ENCODE results near the gene ENPEP. TPM values are rescaled to one million over a fixed set of nuclear protein-coding genes. Genes with fewer than 3 reads are reported as not detected.

Gene ENPEP
- total and polyA plus RNA-seq, 10 of the 15 experiments (the other 5 are each of a cell fraction or from before 2014, with no cell fraction given) = 0.03 TPM; not detected in 9

DNA sequence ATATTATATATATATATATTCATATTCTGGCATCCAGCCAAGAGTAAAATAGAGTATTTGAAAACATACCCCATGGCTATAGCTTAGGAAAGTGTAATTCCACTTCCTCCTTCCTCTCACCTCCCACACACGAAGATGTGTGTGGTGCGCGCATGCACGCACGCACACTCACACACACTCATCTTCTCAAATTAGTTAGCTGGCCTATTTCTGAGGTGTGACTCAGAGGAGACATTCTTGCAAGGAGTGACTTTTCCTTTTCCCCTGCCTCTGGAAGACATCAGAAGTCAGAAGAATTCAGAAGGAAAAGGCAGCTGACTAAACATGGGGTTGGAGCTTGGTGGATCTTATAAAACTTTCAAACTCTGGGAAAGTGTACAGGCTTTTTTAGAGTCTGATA lies 8.8 kb downstream of the ENPEP start:
- no TSS peak for BruUV-seq (replicated peaks)
- WGBS (ENCODE audit: insufficient coverage, insufficient replicate concordance, low lambda C conversion rate, missing lambda C conversion rate) = 2% methylated on average over 5 of the region's 5 CpGs
- DNase-seq (ENCODE audit: low read depth, low spot score) = no peak
- Histone ChIP-seq H3K27me3 (replicated peaks in 1 of 2; ENCODE audit: control insufficient read depth in 2 of 2, insufficient read depth in 2 of 2, low read length in 1 of 2) (no peaks in the 10 kb centered on the region), H3K9ac (ENCODE audit: control insufficient read depth, insufficient read depth, low read length) (no peak overlapping the region), H4K20me1 (ENCODE audit: control insufficient read depth, insufficient read depth) (no peaks in the 10 kb centered on the region), H3K4me1 (ENCODE audit: control insufficient read depth, insufficient read depth, low read length) (peaks cover 13% of the 10 kb centered on the region), H3K9me3 (replicated peaks; ENCODE audit: control insufficient read depth, insufficient read depth, low read length) (no peaks in the 10 kb centered on the region), H3K4me2 (ENCODE audit: control insufficient read depth, insufficient read depth) (peak overlapping the region; percentile 22; the same call in 1 of the 2 replicates), H2AFZ (ENCODE audit: control insufficient read depth, low read depth, low read length) (no peak overlapping the region), H3K79me2 (ENCODE audit: control insufficient read depth, insufficient read depth, low read length) (no peaks in the 10 kb centered on the region), H3K36me3 (ENCODE audit: control insufficient read depth in 2 of 2, insufficient read depth in 2 of 2, low read length in 1 of 2) (no peaks in the 10 kb centered on the region), H3K27ac (ENCODE audit: control insufficient read depth, insufficient read depth) (no peak overlapping the region; the same call in 1 of the 2 replicates), H3K4me3 (no peak overlapping the region)
- POLR2A ChIA-PET = no interaction called here
- in situ Hi-C loops (cut with MboI) (no loop called here), intact Hi-C loops (cut with micrococcal nuclease; ENCODE audit: unreplicated experiment) (no loop called here)
- RAD21 ChIA-PET (ENCODE audit: unreplicated experiment) = interaction anchor here (1.2 to 1.8 kb wide), 2 partner anchors 24 to 291 kb away, joined by 3 to 6 read pairs; no protein-coding TSS in a partner anchor
- SMC1A ChIA-PET (ENCODE audit: uncharacterized antibody, unreplicated experiment) = interaction anchor here (0.7 to 1.4 kb wide), 8 partner anchors 9 to 491 kb away, joined by 3 to 4 read pairs (median 3); no protein-coding TSS in a partner anchor
- ATAC-seq = no peak
- FAIRE-seq = no peak
- CTCF ChIA-PET = interaction anchor here (0.8 to 1.8 kb wide), 7 partner anchors 24 to 495 kb away, joined by 3 to 10 read pairs (median 5); no protein-coding TSS in a partner anchor
- TF ChIP-seq CBX5 (IDR thresholded peaks at IDR 0.05; ENCODE audit: low read depth) = no peak
- TF ChIP-seq BHLHE40 (IDR thresholded peaks at IDR 0.05; ENCODE audit: borderline replicate concordance in 1 of 2, low read depth in 2 of 2, low read length in 1 of 2) = peak in 1 of 2 experiments; percentile 37; a peak in 2 of 4 replicates
- TF ChIP-seq, protein P1, sequence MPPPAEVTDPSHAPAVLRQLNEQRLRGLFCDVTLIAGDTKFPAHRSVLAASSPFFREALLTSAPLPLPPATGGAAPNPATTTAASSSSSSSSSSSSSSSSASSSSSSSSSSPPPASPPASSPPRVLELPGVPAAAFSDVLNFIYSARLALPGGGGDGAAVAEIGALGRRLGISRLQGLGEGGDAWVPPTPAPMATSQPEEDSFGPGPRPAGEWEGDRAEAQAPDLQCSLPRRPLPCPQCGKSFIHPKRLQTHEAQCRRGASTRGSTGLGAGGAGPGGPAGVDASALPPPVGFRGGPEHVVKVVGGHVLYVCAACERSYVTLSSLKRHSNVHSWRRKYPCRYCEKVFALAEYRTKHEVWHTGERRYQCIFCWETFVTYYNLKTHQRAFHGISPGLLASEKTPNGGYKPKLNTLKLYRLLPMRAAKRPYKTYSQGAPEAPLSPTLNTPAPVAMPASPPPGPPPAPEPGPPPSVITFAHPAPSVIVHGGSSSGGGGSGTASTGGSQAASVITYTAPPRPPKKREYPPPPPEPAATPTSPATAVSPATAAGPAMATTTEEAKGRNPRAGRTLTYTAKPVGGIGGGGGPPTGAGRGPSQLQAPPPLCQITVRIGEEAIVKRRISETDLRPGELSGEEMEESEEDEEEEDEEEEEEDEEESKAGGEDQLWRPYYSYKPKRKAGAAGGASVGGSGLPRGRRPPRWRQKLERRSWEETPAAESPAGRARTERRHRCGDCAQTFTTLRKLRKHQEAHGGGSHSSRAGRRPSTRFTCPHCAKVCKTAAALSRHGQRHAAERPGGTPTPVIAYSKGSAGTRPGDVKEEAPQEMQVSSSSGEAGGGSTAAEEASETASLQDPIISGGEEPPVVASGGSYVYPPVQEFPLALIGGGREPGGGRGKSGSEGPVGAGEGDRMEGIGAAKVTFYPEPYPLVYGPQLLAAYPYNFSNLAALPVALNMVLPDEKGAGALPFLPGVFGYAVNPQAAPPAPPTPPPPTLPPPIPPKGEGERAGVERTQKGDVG (CRISPR knock-in tag; IDR thresholded peaks at IDR 0.05) = no peak
- no peak for TF ChIP-seq SMC3 (IDR thresholded peaks at IDR 0.05; ENCODE audit: borderline replicate concordance, low read length)
- TF ChIP-seq TCF12 (IDR thresholded peaks at IDR 0.05; ENCODE audit: low read depth, low read length) = no peak
- 0 out of 3 replicates have a peak, but pooled peaks have one; percentile 43 for TF ChIP-seq POU2F2 (IDR thresholded peaks at IDR 0.05; ENCODE audit: borderline replicate concordance, low read depth, low read length)
- TF ChIP-seq BCL3 (IDR thresholded peaks at IDR 0.05; ENCODE audit: borderline replicate concordance, insufficient read depth, low read depth, low read length, poor library complexity, severe bottlenecking) = peak; percentile 25
- TF ChIP-seq CREB1 (IDR thresholded peaks at IDR 0.05; ENCODE audit: low read depth) = no peak
- no peak for TF ChIP-seq POLR2AphosphoS5 (IDR thresholded peaks at IDR 0.05; ENCODE audit: low read length)
- TF ChIP-seq FOXM1 (IDR thresholded peaks at IDR 0.05; ENCODE audit: low read depth, low read length) = no peak
- TF ChIP-seq CHD1 (IDR thresholded peaks at IDR 0.05; ENCODE audit: low read depth, low read length) = no peak
- peak; percentile 43; the same call in 1 of the 2 replicates for TF ChIP-seq PAX5 (IDR thresholded peaks at IDR 0.05; ENCODE audit: borderline replicate concordance, low read depth, low read length)
- no peak for TF ChIP-seq RELA (IDR thresholded peaks at IDR 0.05; ENCODE audit: borderline replicate concordance, partially characterized antibody)
- TF ChIP-seq SP1 (IDR thresholded peaks at IDR 0.05; ENCODE audit: low read depth, low read length) = peak; percentile 22
- TF ChIP-seq RUNX3 (IDR thresholded peaks at IDR 0.05; ENCODE audit: low read length) = peak; percentile 54
- TF ChIP-seq TCF7 (IDR thresholded peaks at IDR 0.05; ENCODE audit: borderline replicate concordance) = no peak
- no peak for TF ChIP-seq NR2F1 (conservative IDR thresholded peaks at IDR 0.05)
- no peak for TF ChIP-seq ZNF622 (IDR thresholded peaks at IDR 0.05)
- peak; percentile 65; the same call in 1 of the 2 replicates for TF ChIP-seq BCL11A (IDR thresholded peaks at IDR 0.05; ENCODE audit: low read depth, low read length)
- TF ChIP-seq SUPT20H (IDR thresholded peaks at IDR 0.05; ENCODE audit: borderline replicate concordance, control insufficient read depth, low read depth, low read length) = no peak
- TF ChIP-seq, protein P2, sequence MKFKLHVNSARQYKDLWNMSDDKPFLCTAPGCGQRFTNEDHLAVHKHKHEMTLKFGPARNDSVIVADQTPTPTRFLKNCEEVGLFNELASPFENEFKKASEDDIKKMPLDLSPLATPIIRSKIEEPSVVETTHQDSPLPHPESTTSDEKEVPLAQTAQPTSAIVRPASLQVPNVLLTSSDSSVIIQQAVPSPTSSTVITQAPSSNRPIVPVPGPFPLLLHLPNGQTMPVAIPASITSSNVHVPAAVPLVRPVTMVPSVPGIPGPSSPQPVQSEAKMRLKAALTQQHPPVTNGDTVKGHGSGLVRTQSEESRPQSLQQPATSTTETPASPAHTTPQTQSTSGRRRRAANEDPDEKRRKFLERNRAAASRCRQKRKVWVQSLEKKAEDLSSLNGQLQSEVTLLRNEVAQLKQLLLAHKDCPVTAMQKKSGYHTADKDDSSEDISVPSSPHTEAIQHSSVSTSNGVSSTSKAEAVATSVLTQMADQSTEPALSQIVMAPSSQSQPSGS (IDR thresholded peaks at IDR 0.05; ENCODE audit: low read length) = 0 out of 2 replicates have a peak, but pooled peaks have one; percentile 37

All from GM12878 (cell line).